Measurements from ENCODE around the gene GINS1.
"Not testable (repeated sequence)": the region's sequence is repeated elsewhere in the genome, so short reads cannot be mapped to it uniquely, and the experiment has no call there.

Gene GINS1

GRCh38 chr20:25399037-25399430 lies 8.4 kb upstream of the GINS1 start:
- 0 out of 2 replicates have a peak overlapping the region, but pooled peaks have one; percentile 17 for H3K27ac ChIP-seq
- no peak for TF ChIP-seq ZFX (IDR thresholded peaks at IDR 0.05; ENCODE audit: borderline replicate concordance)
- peak; percentile 79 for TF ChIP-seq CTCF (IDR thresholded peaks at IDR 0.05)

- H3K27ac ChIP-seq, result not testable (repeated sequence)
These were observed 7.2 kb upstream of the GINS1 start for GRCh38 chr20:25400291-25400732.

- no peak overlapping the region for H3K27ac ChIP-seq
These were observed 4.9 kb upstream of the GINS1 start for GRCh38 chr20:25402583-25402982.

GRCh38 chr20:25408170-25408547 lies 686 bp downstream of the GINS1 start:
- H3K27ac ChIP-seq, result peak overlapping the region; percentile 74
- no peak for TF ChIP-seq CTCF (IDR thresholded peaks at IDR 0.05)
- no peak for TF ChIP-seq ZFX (IDR thresholded peaks at IDR 0.05; ENCODE audit: borderline replicate concordance)

More at GRCh38 chr20:25402583-25402982, 4.9 kb upstream of the GINS1 start:
- TF ChIP-seq ZFX (IDR thresholded peaks at IDR 0.05; ENCODE audit: borderline replicate concordance) (no peak), CTCF (IDR thresholded peaks at IDR 0.05) (no peak)

GRCh38 chr20:25408890-25409289 lies 1.4 kb downstream of the GINS1 start:
- peak overlapping the region; percentile 74; the same call in 1 of the 2 replicates for H3K27ac ChIP-seq
- TF ChIP-seq CTCF (IDR thresholded peaks at IDR 0.05), result no peak
- TF ChIP-seq ZFX (IDR thresholded peaks at IDR 0.05; ENCODE audit: borderline replicate concordance), result no peak

GRCh38 chr20:25418776-25419175 lies 11.3 kb downstream of the GINS1 start:
- H3K27ac ChIP-seq, result no peak overlapping the region
- TF ChIP-seq CTCF (IDR thresholded peaks at IDR 0.05) (no peak), ZFX (IDR thresholded peaks at IDR 0.05; ENCODE audit: borderline replicate concordance) (no peak)

GRCh38 chr20:25421102-25421501 lies 13.6 kb downstream of the GINS1 start:
- TF ChIP-seq CTCF (IDR thresholded peaks at IDR 0.05) (no peak), ZFX (IDR thresholded peaks at IDR 0.05; ENCODE audit: borderline replicate concordance) (no peak)
- no peak overlapping the region for H3K27ac ChIP-seq

- no peak for TF ChIP-seq ZFX (IDR thresholded peaks at IDR 0.05; ENCODE audit: borderline replicate concordance)
- no peak for TF ChIP-seq CTCF (IDR thresholded peaks at IDR 0.05)
- no peak overlapping the region for H3K27ac ChIP-seq
These were observed 14.6 kb downstream of the GINS1 start for GRCh38 chr20:25422032-25422431.

All from 22Rv1 (cell line).